Measurements from ENCODE around the gene DMXL2. TPM values are rescaled to one million over a fixed set of nuclear protein-coding genes. Genes with fewer than 3 reads are reported as not detected.
"Not testable (repeated sequence)": the region's sequence is repeated elsewhere in the genome, so short reads cannot be mapped to it uniquely, and the experiment has no call there.

The DMXL2 gene
- total RNA-seq, 1 experiment from 2014 or later = 10.9 TPM

DNA sequence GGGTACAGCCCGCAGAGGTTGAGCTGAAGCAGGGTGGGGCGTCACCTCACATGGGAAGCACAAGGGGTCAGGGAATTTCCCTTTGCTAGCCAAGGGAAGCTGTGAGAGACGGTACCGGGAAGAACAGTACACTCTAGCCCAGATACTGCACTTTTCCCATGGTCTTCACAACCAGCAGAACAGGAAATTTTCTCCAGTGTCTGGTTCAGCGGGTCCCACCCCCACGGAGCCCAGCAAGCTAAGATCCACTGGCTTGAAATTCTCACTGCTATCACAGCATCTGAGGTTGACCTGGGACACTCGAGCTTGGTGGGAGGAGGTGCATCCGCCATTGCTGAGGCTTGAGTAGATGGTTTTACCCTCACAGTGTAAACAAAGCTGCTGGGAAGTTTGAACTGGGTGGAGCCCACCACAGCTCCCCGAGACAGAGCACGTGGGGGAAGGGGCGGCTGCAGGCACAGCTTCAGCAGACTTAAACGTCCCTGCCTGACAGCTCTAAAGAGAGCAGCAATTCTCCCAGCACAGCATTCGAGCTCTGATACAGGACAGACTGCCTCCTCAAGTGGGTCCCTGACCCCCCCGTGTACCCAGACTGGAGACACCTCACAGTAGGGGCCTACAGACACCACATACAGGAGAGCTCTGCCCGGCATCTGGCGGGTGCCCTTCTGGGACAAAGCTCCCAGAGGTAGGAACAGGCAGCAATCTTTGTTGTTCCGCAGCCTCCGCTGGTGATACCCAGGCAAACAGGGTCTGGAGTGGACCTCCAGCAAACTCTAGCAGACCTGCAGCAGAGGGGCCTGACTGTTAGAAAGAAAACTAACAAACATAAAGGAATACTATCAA, 53.4 kb downstream of the DMXL2 start:
- H2AFZ ChIP-seq (ENCODE audit: low read length); H3K4me1 ChIP-seq (ENCODE audit: insufficient read depth, low read length); H3K4me2 ChIP-seq (ENCODE audit: low read length); H3K9ac ChIP-seq (ENCODE audit: low read length); POLR2A ChIA-PET (ENCODE audit: unreplicated experiment); H3F3A ChIP-seq (ENCODE audit: low read length, unreplicated experiment); DNase-seq; H3K27ac ChIP-seq (ENCODE audit: low read length); BruUV-seq (replicated peaks); H3K79me2 ChIP-seq (ENCODE audit: low read length); H3K4me3 ChIP-seq (ENCODE audit: low read length); H3K27me3 ChIP-seq (ENCODE audit: low read length); H3K36me3 ChIP-seq (ENCODE audit: low read depth, low read length); H3K9me3 ChIP-seq (ENCODE audit: low read length); CTCF ChIA-PET; H4K20me1 ChIP-seq (ENCODE audit: low read length); H3K9me2 ChIP-seq (replicated peaks; ENCODE audit: low read length); ATAC-seq: not testable (repeated sequence)
- intact Hi-C loops (cut with micrococcal nuclease) = loop anchor here (1.0 kb wide), 1 partner anchor 38 kb away; no protein-coding TSS in a partner anchor

DNA sequence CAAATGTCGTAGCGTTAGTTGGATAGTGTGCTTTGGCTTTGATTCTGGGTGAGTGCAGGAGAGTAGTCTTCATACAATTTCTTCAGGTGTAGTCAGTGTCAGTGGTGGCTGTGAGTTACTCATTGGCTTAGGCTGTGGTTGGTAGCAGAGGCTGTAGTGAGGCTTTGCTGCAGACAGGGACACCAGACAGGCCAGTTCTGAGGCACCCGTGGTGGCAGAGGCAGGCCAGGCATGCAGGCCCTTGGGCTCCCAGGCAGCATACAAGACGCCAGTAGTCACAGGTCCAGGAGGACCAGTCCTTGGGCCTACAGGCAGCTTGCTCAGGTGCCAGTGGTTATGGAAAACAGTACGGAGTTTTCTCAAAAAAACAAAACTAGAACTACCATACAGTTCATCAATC, 61.3 kb downstream of the DMXL2 start:
- Histone ChIP-seq H3K4me3 (ENCODE audit: low read length) (no peak overlapping the region), H3K4me1 (ENCODE audit: insufficient read depth, low read length) (no peaks in the 10 kb centered on the region), H3K4me2 (ENCODE audit: low read length) (no peak overlapping the region), H3K79me2 (ENCODE audit: low read length) (no peaks in the 10 kb centered on the region), H3K9ac (ENCODE audit: low read length) (no peak overlapping the region), H3K27me3 (ENCODE audit: low read length) (no peaks in the 10 kb centered on the region), H3F3A (ENCODE audit: low read length, unreplicated experiment) (no peaks in the 10 kb centered on the region), H2AFZ (ENCODE audit: low read length) (no peak overlapping the region), H3K9me2 (replicated peaks; ENCODE audit: low read length) (no peaks in the 10 kb centered on the region), H3K27ac (ENCODE audit: low read length) (no peak overlapping the region), H3K36me3 (ENCODE audit: low read depth, low read length) (no peaks in the 10 kb centered on the region), H4K20me1 (ENCODE audit: low read length) (no peaks in the 10 kb centered on the region), H3K9me3 (ENCODE audit: low read length) (no peaks in the 10 kb centered on the region)
- TF ChIP-seq EZH2 (IDR thresholded peaks at IDR 0.05; ENCODE audit: low read length, unreplicated experiment) (no peak), EZH2phosphoT487 (IDR thresholded peaks at IDR 0.05; ENCODE audit: borderline replicate concordance, low read length) (no peak)
- TF ChIP-seq, protein P1, sequence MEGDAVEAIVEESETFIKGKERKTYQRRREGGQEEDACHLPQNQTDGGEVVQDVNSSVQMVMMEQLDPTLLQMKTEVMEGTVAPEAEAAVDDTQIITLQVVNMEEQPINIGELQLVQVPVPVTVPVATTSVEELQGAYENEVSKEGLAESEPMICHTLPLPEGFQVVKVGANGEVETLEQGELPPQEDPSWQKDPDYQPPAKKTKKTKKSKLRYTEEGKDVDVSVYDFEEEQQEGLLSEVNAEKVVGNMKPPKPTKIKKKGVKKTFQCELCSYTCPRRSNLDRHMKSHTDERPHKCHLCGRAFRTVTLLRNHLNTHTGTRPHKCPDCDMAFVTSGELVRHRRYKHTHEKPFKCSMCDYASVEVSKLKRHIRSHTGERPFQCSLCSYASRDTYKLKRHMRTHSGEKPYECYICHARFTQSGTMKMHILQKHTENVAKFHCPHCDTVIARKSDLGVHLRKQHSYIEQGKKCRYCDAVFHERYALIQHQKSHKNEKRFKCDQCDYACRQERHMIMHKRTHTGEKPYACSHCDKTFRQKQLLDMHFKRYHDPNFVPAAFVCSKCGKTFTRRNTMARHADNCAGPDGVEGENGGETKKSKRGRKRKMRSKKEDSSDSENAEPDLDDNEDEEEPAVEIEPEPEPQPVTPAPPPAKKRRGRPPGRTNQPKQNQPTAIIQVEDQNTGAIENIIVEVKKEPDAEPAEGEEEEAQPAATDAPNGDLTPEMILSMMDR (conservative IDR thresholded peaks at IDR 0.05; ENCODE audit: low read depth, low read length) = no peak
- DNase-seq (no peak), ATAC-seq (no peak)
- CTCF ChIA-PET = no interaction called here
- intact Hi-C loops (cut with micrococcal nuclease) = no loop called here
- no TSS peak for BruUV-seq (replicated peaks)
- POLR2A ChIA-PET (ENCODE audit: unreplicated experiment) = no interaction called here

DNA sequence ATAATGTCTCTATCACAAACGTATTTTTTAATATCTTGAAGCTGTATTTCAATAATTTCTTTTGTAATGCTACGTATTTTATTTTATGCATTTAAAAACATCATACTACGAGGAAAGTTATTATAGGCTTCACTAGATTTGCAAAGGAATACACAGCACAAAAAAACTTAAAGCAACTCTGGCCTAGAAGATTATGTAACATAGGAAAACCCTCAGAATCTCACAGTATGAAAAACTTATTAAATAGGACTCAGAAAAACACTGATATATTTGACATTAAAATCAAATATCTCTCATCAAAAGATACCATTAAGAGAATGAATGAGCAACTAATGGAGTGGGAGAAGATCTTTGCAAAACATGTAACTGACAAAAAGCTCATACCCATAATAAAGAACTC, 63.7 kb downstream of the DMXL2 start:
- no peaks in the 10 kb centered on the region for H3K27me3 ChIP-seq (ENCODE audit: low read length)
- H3F3A ChIP-seq (ENCODE audit: low read length, unreplicated experiment) = no peaks in the 10 kb centered on the region
- no peak for TF ChIP-seq EZH2 (IDR thresholded peaks at IDR 0.05; ENCODE audit: low read length, unreplicated experiment)
- TF ChIP-seq, protein P1 (conservative IDR thresholded peaks at IDR 0.05; ENCODE audit: low read depth, low read length) = no peak
- no peak for TF ChIP-seq EZH2phosphoT487 (IDR thresholded peaks at IDR 0.05; ENCODE audit: borderline replicate concordance, low read length)
- no TSS peak for BruUV-seq (replicated peaks)
- H3K4me1 ChIP-seq (ENCODE audit: insufficient read depth, low read length) = no peaks in the 10 kb centered on the region
- H3K9ac ChIP-seq (ENCODE audit: low read length) = no peak overlapping the region
- no peak overlapping the region for H3K27ac ChIP-seq (ENCODE audit: low read length)
- ChIA-PET POLR2A (ENCODE audit: unreplicated experiment) (no interaction called here), CTCF (no interaction called here)
- no peaks in the 10 kb centered on the region for H3K9me2 ChIP-seq (replicated peaks; ENCODE audit: low read length)
- no peak for ATAC-seq
- H4K20me1 ChIP-seq (ENCODE audit: low read length) = no peaks in the 10 kb centered on the region
- intact Hi-C loops (cut with micrococcal nuclease) = no loop called here
- H3K4me3 ChIP-seq (ENCODE audit: low read length) = no peak overlapping the region
- no peak overlapping the region for H3K4me2 ChIP-seq (ENCODE audit: low read length)
- H3K36me3 ChIP-seq (ENCODE audit: low read depth, low read length) = no peaks in the 10 kb centered on the region
- no peaks in the 10 kb centered on the region for H3K79me2 ChIP-seq (ENCODE audit: low read length)
- no peak overlapping the region for H2AFZ ChIP-seq (ENCODE audit: low read length)
- no peak for DNase-seq
- H3K9me3 ChIP-seq (ENCODE audit: low read length) = no peaks in the 10 kb centered on the region

Data from PC-3 (cell line).